WI38 (cell line): Measurements from ENCODE around the gene AKAP13.

Experiments
- H3K4me3 ChIP-seq: 2 replicates; pipeline ENCODE4 v1.5.1; 2011; ENCODE audit warnings: low read depth, mild to moderate bottlenecking, control low read depth, low read length
- TF ChIP-seq, protein P1 (sequence below): IDR thresholded peaks from 2 replicates; pipeline ENCODE4 v1.5.1; 2012; ENCODE audit warnings: low read depth, mild to moderate bottlenecking, control low read depth, low read length

The AKAP13 gene

DNA sequence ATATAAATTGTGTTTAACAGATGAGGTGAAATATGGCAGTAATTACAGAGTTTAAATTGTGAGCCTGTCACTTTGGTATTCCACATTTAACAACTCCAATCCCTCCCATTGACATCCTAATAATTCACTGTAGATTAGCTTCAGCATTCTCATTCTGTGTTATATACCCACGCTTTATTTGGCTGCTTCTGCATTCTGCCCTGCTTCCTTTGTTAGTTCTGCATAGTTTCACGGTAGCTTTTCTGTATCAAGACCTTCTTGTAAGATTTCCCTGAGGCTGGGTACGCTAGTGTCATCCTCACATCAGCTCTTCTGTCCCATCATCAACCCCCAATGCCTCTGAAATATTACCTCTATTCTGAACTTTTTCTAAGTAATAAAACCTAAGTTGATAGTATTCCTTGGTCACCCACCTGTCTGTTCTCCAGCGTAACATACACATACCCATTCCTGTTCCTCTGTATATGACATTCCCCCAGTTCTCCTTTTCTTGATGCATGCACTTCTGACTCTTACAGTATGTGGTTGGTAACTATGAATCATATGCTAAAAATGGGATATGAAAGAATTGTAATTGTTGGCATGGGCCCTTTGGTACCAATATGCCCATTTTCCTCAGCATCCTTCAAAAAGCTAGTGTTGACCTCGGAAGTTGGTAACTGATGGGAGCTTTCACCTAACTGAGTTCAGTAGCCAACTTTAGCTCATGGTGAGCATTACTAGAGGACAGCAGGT, 243.1 kb downstream of the AKAP13 start:
- TF ChIP-seq, protein P1, sequence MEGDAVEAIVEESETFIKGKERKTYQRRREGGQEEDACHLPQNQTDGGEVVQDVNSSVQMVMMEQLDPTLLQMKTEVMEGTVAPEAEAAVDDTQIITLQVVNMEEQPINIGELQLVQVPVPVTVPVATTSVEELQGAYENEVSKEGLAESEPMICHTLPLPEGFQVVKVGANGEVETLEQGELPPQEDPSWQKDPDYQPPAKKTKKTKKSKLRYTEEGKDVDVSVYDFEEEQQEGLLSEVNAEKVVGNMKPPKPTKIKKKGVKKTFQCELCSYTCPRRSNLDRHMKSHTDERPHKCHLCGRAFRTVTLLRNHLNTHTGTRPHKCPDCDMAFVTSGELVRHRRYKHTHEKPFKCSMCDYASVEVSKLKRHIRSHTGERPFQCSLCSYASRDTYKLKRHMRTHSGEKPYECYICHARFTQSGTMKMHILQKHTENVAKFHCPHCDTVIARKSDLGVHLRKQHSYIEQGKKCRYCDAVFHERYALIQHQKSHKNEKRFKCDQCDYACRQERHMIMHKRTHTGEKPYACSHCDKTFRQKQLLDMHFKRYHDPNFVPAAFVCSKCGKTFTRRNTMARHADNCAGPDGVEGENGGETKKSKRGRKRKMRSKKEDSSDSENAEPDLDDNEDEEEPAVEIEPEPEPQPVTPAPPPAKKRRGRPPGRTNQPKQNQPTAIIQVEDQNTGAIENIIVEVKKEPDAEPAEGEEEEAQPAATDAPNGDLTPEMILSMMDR, result no peak
- no peak overlapping the region for H3K4me3 ChIP-seq

DNA sequence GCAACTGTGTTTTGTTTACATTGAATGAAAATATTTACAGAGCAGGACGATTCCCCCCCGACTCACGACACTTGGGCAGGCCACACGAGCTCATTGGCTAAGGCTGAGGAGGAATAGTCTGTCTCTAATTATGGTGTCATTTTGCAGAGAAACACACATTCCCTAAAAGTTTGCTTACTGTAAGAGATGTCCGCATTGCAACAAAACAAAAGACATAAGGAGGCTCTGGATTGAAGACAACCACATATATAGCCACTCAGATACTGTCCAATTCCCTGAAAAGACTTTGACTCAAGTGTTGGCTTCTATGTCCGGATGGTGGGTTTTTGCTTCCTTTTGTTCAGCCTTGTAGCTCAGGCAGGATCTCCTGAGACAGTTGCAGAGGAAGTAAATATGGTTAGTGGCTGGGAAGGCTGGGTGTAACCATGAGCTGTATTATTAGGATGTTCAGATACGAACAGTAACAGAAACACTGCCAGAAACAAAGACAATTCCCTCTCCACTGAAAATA, 243.9 kb downstream of the AKAP13 start:
- TF ChIP-seq, protein P1, result no peak
- H3K4me3 ChIP-seq, result no peak overlapping the region; the same call in 1 of the 2 replicates

DNA sequence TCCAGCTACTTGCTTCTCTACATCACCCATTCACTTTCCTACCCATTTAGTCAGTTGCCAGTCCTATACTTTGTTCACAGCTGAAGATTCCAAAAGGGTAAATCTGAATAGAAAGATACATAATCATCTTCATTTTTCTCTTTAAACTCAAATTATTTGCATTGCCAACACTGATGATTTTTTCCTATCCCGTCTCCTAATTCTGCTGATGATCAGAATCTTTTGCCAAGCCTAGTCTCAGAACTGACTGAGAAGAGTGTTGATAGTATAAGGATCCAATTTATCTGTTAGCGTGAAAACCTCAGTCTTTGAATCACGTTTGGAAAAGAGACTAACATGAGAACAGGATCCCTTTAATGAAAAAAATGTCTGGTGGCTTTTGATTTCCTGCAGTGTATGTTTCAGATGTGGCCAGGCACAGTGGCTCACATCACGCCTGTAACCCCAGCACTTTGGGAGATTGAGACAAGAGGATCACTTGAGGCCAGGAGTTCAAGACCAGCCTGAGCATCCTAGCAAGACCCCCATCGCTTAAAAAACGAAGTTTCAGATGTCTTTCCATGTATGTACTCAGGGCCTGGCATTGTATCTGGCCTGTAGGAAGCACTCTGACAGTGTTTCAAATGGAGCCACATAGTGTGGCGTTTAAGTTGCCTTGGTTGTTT, 244.9 kb downstream of the AKAP13 start:
- TF ChIP-seq, protein P1, result no peak
- H3K4me3 ChIP-seq, result no peak overlapping the region

DNA sequence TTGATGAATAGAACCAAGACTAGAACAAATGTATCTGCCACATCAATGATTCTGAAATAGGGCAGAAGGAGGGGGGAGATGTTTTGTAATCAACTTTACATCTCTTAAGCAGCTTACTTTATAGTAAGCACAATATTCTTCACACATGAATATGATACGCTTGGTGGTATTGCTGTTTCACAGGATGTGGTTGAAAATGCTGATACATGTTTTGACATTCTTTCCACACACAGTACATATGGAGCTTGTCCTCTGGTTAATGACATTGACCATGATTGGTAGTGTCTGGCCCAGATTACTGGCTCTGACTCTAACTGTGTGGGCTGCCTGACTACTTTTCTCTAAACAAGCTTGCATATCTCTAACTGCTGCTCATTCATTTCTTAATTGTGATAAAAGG, 245.5 kb downstream of the AKAP13 start:
- TF ChIP-seq, protein P1, result no peak
- H3K4me3 ChIP-seq, result no peak overlapping the region

DNA sequence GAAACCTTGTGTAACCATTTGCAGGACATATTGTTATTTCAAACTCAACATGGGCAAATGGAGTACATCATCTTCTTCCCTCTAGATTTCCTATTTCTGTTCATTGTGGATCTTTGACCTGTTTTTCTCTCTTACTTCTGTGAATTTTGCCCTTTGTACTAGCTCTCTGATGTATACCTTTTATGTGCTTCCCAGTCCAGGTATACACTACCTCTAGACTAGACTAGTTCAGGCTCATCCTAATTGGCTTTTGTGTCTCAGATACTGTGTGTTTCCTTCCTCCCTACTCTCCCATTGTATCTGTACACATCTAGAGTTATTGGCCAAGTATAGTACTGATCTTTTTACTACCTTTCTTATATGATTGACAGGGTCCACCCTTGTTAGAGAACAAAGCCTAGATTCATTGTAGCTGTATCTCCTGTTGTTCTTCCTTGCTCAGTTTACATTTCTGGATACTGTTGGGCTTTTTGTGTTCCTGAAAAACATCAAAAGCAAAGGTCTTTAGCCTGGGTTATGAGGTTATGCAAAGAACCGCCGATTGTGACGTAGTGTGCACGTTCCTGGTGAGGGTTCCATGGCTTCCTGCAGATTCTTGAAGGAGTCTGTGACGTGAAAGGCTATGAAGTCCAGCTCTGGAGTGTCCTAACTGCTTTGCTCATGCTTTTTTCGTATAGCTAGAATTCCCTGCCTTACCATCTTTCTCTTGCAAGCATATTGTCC, 247.0 kb downstream of the AKAP13 start:
- TF ChIP-seq, protein P1, result no peak
- no peak overlapping the region for H3K4me3 ChIP-seq

DNA sequence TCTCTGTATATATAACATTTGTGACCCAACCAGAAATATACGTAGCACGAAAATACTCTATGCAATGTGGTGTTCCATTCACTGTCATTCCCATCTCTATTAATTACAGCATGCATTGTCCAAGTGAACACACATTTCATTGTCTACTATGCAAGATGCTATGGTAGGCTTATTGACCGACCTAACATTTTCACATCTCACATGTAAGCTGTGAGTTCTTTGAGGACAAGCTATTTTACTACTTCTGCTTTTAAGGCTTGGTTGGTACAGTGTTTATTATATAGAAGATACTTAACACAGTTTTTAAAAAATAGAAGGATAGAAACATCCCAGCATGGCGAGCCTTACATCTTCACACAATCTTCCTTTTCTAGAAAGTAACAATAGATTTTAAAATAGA, 249.9 kb downstream of the AKAP13 start:
- TF ChIP-seq, protein P1, result no peak
- no peak overlapping the region for H3K4me3 ChIP-seq
